SU-DHL-6 (cell line): Measurements from ENCODE around the gene KLHL40.

Experiments used
- H2AFZ ChIP-seq: fragments of 200-600 bp; sonication (generic); 2 replicates; pipeline ENCODE4 v1.6.1; 2014; ENCODE audit warnings: low read depth, mild to moderate bottlenecking, moderate library complexity, mixed read lengths, antibody characterized with exemption, low read length; ENCODE audit not compliant: severe bottlenecking
- H3F3A ChIP-seq: fragments of 200-600 bp; shearing (Covaris generic); 2 replicates; pipeline ENCODE4 v1.6.0; 2016; ENCODE audit warnings: antibody characterized with exemption, mild to moderate bottlenecking; ENCODE audit not compliant: insufficient read depth
- H3K27ac ChIP-seq: fragments of 200-600 bp; sonication (generic); 2 replicates; pipeline ENCODE4 v1.5.1; 2016; ENCODE audit warnings: low read depth, mild to moderate bottlenecking, low read length, moderate library complexity, mixed read lengths
- H3K27me3 ChIP-seq: fragments of 200-600 bp; sonication (generic), shearing (Covaris generic); 2 replicates; pipeline ENCODE4 v1.6.0; 2014; ENCODE audit warnings: mild to moderate bottlenecking, low read length
- H3K36me3 ChIP-seq: fragments of 200-600 bp; sonication (generic); 2 replicates; pipeline ENCODE4 v1.6.1; 2014; ENCODE audit warnings: mild to moderate bottlenecking, low read length, mixed read lengths
- H3K4me2 ChIP-seq: fragments of 300-600, 200-600 bp; shearing (Covaris generic), sonication (generic); 2 replicates; pipeline ENCODE4 v1.6.0; 2014; ENCODE audit warnings: low read length, low read depth, mild to moderate bottlenecking; ENCODE audit not compliant: poor library complexity, severe bottlenecking
- H3K4me3 ChIP-seq: fragments of 200-600 bp; sonication (generic); 2 replicates; pipeline ENCODE4 v1.5.1; 2014; ENCODE audit warnings: antibody characterized with exemption, low read length, mild to moderate bottlenecking, mixed read lengths; ENCODE audit not compliant: insufficient read depth, poor library complexity, severe bottlenecking
- H3K79me2 ChIP-seq: fragments of 200-600 bp; sonication (generic); 2 replicates; pipeline ENCODE4 v1.6.1; 2014; ENCODE audit warnings: mild to moderate bottlenecking, low read length, moderate library complexity; ENCODE audit not compliant: insufficient read depth
- H3K9ac ChIP-seq: fragments of 200-600 bp; sonication (generic); 2 replicates; pipeline ENCODE4 v1.7.0; 2014; ENCODE audit warnings: mild to moderate bottlenecking, low read length
- H3K9me2 ChIP-seq: fragments of 200-600 bp; sonication (generic); replicated peaks from 2 replicates; pipeline ENCODE4 v1.6.1; 2014; ENCODE audit warnings: low read length; ENCODE audit not compliant: insufficient read depth
- H3K9me3 ChIP-seq: fragments of 200-600 bp; sonication (generic); 2 replicates; pipeline ENCODE4 v1.6.1; 2014; ENCODE audit warnings: low read length, mixed read lengths; ENCODE audit not compliant: insufficient read depth
- H4K20me1 ChIP-seq: fragments of 200-600 bp; sonication (generic); 2 replicates; pipeline ENCODE4 v1.6.1; 2014; ENCODE audit warnings: low read depth, mild to moderate bottlenecking, antibody characterized with exemption, low read length, moderate library complexity, mixed read lengths
- CTCF ChIP-seq: fragments of 200-600 bp; sonication (generic); IDR thresholded peaks from one replicate; pipeline ENCODE4 v1.5.1; 2017; ENCODE audit warnings: antibody characterized with exemption, mild to moderate bottlenecking, low read length, moderate library complexity; ENCODE audit not compliant: insufficient read depth, poor library complexity, severe bottlenecking
- EZH2phosphoT487 ChIP-seq: fragments of 200-600 bp; sonication (generic), shearing (Covaris generic); conservative IDR thresholded peaks from 2 replicates; pipeline ENCODE4 v1.6.1; 2018; ENCODE audit warnings: mild to moderate bottlenecking, antibody characterized with exemption, low read length, moderate library complexity, mixed read lengths

The KLHL40 gene

GRCh38 chr3:42734263-42734860 lies 49.0 kb downstream of the KLHL40 start:
- H3K9me3 ChIP-seq: no peaks in the 10 kb centered on the region
- no peak for TF ChIP-seq CTCF
- no peak for TF ChIP-seq EZH2phosphoT487
- no peak overlapping the region for H3K4me3 ChIP-seq
- no peaks in the 10 kb centered on the region for H4K20me1 ChIP-seq
- H3K79me2 ChIP-seq: no peaks in the 10 kb centered on the region
- H3K36me3 ChIP-seq: no peaks in the 10 kb centered on the region
- no peaks in the 10 kb centered on the region for H3K9me2 ChIP-seq
- no peak overlapping the region for H3K4me2 ChIP-seq
- H3F3A ChIP-seq: no peaks in the 10 kb centered on the region
- no peak overlapping the region for H3K27ac ChIP-seq
- H3K9ac ChIP-seq: no peak overlapping the region
- H3K27me3 ChIP-seq: no peaks in the 10 kb centered on the region
- H2AFZ ChIP-seq: no peak overlapping the region

GRCh38 chr3:42735019-42735418 lies 49.7 kb downstream of the KLHL40 start:
- no peaks in the 10 kb centered on the region for H3K79me2 ChIP-seq
- no peaks in the 10 kb centered on the region for H3K9me2 ChIP-seq
- no peak overlapping the region for H3K27ac ChIP-seq
- H3K36me3 ChIP-seq: no peaks in the 10 kb centered on the region
- H3K4me2 ChIP-seq: no peak overlapping the region
- no peaks in the 10 kb centered on the region for H3K27me3 ChIP-seq
- no peak overlapping the region for H3K4me3 ChIP-seq
- H4K20me1 ChIP-seq: no peaks in the 10 kb centered on the region
- no peak overlapping the region for H2AFZ ChIP-seq
- no peaks in the 10 kb centered on the region for H3K9me3 ChIP-seq
- TF ChIP-seq CTCF (no peak), EZH2phosphoT487 (no peak)
- no peak overlapping the region for H3K9ac ChIP-seq
- no peaks in the 10 kb centered on the region for H3F3A ChIP-seq

GRCh38 chr3:42735615-42736014 lies 50.3 kb downstream of the KLHL40 start:
- Histone ChIP-seq H3F3A (no peaks in the 10 kb centered on the region), H3K4me3 (no peak overlapping the region), H3K9ac (no peak overlapping the region), H3K9me2 (no peaks in the 10 kb centered on the region), H3K27ac (no peak overlapping the region), H3K9me3 (no peaks in the 10 kb centered on the region), H3K36me3 (no peaks in the 10 kb centered on the region), H3K4me2 (no peak overlapping the region), H3K79me2 (no peaks in the 10 kb centered on the region), H4K20me1 (no peaks in the 10 kb centered on the region), H3K27me3 (no peaks in the 10 kb centered on the region), H2AFZ (no peak overlapping the region)
- TF ChIP-seq CTCF: no peak
- TF ChIP-seq EZH2phosphoT487: no peak
